ENCODE data around the gene HSD17B2.

The HSD17B2 gene

DNA sequence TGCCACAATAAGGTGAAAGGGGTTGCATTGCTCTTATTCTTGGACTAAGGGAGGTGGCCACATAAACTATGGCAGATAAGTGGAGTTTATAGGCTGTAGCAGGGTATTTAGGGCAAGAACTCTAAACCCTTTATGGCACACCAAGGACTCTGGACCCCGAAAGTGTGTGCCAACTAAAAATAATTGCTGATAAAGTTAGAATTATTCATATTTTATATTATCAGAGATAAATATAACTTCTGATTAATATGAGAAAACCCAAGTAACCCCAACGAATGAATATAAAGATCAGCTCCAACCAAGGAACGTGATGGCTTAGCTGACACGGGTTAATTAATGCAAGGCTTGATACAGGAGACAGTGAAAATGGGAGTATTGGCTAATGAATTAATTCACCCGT, 15.0 kb upstream of the HSD17B2 start:
- DNase-seq, result no peak

GRCh38 chr16:82023206-82023605, 11.8 kb upstream of the HSD17B2 start:
- no peak for DNase-seq

DNA sequence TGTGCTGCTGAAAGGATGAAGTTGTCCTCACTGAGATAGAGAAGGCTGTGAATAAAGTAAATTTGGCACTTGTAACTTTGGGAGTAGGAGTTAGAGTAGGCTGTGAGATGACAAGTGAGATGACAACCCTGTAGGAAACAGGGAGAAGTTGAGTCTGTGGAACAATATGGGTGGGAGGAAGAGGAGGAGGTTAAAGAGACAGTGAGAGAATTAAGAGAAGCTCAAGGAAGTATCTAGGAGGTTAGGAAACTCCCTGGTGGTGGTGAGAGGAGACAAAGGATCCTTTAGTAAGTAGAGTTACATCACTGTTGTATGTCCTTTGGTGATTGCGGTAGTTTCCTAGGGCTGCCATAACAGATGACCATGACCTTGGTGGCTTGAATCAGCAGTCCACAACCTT, 10.7 kb upstream of the HSD17B2 start:
- DNase-seq, result no peak

GRCh38 chr16:82024883-82025282, 10.2 kb upstream of the HSD17B2 start:
- no peak for DNase-seq

DNA sequence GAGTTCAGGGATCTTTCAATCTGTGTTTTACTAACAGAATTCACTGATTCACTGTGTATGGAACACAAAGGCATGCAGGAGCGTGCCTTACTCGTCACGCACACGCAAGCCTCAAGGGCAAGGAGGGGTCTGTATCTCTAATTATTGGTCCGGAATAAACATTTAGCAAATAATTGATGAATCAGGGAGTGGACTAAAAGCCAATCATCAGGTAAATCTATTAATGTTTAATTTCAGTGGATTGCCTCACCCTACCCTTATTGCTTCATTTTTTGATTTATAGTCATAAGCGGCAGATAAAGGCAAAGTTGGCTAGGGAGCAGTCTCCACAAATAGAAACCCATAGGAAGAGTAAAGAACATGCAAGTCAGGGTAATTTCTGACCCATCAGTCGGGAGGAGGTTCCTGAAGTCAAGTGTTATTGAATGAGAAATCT, 7.4 kb upstream of the HSD17B2 start:
- DNase-seq, result no peak

DNA sequence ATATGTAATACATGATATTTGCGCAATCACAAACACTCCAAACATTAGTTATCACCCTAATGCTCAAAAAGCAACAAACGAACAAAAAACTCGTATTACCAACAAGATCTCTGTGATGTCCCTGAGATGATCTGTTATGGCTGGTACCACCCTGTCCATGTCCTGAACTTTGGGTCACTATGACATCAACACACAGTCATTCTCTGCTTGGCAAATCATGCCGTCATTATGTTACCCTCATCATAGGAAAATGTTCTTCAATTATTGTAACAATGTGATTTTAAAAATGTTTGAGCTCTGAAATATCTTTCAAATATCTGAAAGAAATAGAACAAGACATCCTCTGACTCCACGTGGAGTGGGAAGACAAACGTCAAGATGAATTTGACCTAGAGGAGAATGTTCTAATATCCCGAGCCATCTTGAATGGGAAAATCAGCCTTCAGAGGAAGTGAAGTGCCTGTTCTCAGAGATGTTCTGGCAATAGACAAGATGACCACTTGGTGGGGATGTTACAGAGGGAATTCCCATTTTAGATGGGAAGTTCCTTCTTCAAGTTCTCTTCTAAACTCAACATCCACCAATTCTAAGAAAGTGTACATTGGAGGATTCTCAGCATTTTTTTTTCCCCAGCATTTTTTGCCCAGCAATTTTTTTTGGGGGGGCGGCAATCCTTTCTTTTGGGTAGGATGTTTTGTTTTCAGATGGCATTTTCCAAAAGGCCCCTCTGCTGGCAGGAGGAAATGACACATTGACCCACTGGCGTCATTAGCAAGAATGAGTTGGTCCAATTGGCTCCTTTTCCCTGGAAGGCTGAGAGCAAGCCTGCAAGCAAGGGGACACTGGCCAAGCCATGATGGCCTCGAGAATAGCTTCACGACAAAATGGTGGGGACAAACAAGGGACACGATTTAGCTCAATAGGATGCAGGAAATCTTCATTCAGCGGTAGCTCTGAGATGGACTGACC, 3.7 kb upstream of the HSD17B2 start:
- DNase-seq, result no peak

- DNase-seq, result no peak
These were observed 2.0 kb upstream of the HSD17B2 start for GRCh38 chr16:82033006-82033405.

GRCh38 chr16:82033683-82034300, 1.3 kb upstream of the HSD17B2 start:
- no peak for DNase-seq

DNA sequence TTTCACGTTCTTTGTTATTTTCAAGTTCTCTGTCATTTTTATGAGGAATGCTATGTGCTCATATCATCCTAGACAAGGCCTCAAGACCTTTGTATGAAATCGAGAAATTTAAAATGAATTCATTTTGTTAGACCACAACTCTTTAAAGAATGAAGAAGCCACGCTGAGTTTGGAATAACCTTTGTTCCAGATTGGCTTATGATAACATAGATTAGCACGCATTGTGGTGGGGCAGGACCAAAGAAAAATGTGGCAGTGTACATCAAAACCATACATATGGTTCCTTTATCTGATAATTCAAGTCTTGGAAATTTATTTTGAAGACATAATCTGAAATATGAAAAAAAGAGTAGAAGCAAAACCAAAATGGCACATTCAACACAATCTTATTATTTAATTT, 2.2 kb downstream of the HSD17B2 start:
- no peak for DNase-seq

DNA sequence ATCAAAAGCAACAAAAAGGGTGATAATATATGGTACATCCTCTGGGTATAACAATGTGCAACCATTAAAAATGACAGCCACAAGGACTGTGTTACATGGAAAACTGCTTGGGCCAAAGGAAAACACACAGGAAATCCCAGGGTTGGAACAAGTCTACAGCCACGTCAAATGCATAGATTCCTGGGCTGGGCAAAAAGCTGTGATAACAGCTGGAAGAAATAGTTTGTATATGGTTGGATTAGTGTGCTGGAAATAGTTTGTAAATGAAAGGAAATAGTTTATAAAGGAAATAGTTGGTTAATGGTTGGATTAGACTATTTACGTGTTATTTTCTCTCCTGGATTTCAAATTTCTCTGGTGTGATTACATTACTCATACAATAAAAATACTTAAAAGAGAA, 2.6 kb downstream of the HSD17B2 start:
- DNase-seq, result no peak

DNA sequence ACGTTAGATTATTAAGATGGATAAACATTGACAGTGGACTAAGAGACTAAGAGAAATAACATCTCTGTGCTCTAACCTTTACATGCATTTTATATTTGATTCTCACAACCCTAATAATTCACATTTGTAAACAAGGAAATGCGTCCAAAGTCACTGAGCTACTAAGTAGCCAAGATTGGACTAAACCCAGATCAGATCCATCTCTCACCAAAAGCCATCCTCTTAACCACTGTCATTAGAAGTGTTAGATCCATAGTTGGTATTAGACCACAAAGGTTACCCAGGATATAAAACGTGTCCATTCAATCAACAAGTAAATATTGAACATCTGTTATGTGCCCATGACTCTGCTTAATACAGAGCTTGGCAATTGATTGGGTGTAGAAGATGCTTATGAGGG, 5.2 kb downstream of the HSD17B2 start:
- DNase-seq, result no peak

DNA sequence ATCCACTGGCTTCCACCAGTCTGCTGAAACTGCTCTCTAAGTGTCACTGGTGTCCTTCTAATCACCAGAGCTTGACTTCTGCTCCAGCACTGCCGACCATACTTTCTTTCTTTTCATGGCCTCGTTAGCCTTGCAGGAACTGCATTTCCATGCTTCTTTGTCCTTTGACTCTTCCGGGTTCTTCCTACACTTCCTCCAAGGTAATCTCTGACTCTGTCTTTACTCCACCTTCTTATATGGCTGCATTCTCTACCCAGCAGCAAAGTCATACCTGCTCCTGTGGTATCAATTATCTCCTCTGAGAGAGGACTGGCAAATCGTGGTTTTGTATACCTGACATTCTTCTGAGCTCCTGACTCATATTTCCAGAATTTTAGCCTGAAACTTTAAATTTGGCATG, 6.5 kb downstream of the HSD17B2 start:
- DNase-seq, result no peak

DNA sequence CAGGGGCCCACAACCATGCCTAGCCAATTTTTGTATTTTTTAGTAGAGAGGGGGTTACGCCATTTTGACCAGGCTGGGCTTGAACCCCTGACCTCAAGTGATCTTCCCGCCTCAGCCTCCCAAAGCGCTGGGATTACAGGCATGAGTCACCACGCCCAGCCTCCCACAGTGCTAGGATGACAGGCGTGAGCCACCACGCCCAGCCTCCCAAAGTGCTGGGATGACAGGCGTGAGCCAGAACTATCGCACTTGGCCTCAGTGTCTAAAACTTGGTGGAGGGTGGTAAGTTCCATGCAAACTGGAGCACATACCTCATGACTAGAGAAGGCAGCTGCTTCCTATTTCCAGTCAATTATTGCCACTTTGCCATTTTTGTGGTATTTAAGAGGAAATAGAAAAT, 7.1 kb downstream of the HSD17B2 start:
- DNase-seq, result no peak

DNA sequence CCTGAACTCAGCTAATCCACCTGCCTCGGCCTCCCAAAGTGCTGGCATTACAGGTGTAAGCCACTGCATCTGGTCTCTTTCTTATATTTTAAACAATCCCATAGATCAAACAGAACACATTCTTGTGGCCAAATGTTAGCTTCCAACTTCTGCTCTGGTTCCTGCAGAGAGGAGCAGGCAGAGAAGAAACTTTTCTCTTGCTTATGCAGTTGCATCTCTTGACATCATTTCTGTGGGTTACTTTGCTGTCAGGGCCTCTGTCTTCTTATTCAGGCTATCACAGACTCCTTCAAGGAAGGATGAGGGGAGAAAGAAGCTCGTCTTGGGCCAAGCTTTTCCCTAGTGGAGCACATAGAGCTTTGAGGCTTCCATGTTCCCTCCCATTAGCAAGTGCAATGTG, 7.8 kb downstream of the HSD17B2 start:
- no peak for DNase-seq

- no peak for DNase-seq
These were observed 8.9 kb downstream of the HSD17B2 start for GRCh38 chr16:82043680-82044584.

DNA sequence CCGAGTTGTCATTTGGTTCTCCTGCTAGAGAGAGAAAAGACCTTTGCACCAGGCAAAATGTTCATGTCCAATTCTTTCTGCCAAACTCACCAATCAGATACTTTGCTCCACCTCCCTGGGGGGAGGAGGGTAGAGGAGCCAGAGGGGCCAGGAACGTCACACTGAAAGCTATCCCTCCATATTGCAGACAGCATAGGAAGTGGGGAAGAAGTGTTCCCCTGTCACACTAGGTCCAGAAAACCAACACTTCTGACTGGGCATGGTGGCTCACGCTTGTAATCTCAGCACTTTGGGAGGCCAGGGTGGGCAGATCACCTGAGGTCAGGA, 9.5 kb downstream of the HSD17B2 start:
- no peak for DNase-seq

- no peak for DNase-seq
These were observed 10.4 kb downstream of the HSD17B2 start for GRCh38 chr16:82045465-82045864.

GRCh38 chr16:82046541-82046940, 11.5 kb downstream of the HSD17B2 start:
- DNase-seq, result no peak

GRCh38 chr16:82046941-82047340, 11.9 kb downstream of the HSD17B2 start:
- DNase-seq, result no peak

GRCh38 chr16:82047374-82047773, 12.3 kb downstream of the HSD17B2 start:
- no peak for DNase-seq

- no peak for DNase-seq
These were observed 12.7 kb downstream of the HSD17B2 start for GRCh38 chr16:82047787-82048186.

GRCh38 chr16:82049484-82049883, 14.4 kb downstream of the HSD17B2 start:
- no peak for DNase-seq

GRCh38 chr16:82050506-82050905, 15.5 kb downstream of the HSD17B2 start:
- no peak for DNase-seq
